GM12873 (cell line): ENCODE measurements around the gene TSPYL4.

Experiments
- TF ChIP-seq, protein P1 (sequence below): IDR thresholded peaks from 2 replicates; pipeline ENCODE4 v1.5.1; 2012; ENCODE audit warnings: low read depth, mild to moderate bottlenecking, moderate library complexity, low read length, control low read depth; ENCODE audit not compliant: insufficient read depth; ENCODE audit errors: missing control alignments

The TSPYL4 gene

DNA sequence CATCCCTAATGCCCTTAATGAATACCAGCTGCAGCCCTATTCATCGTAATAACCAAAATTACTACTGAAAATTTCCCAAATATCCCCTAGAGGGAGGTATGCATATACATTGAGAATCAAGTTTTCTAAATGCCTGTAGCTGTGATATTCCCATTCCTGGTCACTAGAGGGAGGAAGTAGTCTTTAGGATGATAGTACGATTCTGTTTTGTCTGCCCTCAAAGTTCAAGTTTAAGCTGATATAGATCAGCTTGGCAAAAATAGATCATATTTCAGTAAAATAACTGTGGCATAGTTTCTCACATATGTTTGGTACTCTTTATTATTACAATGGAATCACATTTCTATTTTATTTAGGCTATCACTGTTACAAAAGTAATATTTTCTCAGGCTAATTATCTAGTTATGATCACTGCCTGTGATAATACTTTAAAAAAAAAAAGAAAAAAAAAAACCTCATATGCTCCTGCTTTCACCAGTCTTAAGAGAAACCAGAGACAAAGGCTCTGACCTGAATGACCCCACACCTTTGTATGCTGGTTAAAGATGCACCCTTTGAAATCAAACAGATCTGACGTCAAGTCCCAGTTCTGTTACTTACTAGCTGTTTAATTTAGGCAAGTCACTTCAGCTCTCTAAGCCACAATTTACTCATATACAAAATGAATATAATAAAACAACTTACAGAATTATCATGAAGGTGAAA lies 14.9 kb upstream of the TSPYL4 start:
- TF ChIP-seq, protein P1, sequence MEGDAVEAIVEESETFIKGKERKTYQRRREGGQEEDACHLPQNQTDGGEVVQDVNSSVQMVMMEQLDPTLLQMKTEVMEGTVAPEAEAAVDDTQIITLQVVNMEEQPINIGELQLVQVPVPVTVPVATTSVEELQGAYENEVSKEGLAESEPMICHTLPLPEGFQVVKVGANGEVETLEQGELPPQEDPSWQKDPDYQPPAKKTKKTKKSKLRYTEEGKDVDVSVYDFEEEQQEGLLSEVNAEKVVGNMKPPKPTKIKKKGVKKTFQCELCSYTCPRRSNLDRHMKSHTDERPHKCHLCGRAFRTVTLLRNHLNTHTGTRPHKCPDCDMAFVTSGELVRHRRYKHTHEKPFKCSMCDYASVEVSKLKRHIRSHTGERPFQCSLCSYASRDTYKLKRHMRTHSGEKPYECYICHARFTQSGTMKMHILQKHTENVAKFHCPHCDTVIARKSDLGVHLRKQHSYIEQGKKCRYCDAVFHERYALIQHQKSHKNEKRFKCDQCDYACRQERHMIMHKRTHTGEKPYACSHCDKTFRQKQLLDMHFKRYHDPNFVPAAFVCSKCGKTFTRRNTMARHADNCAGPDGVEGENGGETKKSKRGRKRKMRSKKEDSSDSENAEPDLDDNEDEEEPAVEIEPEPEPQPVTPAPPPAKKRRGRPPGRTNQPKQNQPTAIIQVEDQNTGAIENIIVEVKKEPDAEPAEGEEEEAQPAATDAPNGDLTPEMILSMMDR: peak; percentile 63

DNA sequence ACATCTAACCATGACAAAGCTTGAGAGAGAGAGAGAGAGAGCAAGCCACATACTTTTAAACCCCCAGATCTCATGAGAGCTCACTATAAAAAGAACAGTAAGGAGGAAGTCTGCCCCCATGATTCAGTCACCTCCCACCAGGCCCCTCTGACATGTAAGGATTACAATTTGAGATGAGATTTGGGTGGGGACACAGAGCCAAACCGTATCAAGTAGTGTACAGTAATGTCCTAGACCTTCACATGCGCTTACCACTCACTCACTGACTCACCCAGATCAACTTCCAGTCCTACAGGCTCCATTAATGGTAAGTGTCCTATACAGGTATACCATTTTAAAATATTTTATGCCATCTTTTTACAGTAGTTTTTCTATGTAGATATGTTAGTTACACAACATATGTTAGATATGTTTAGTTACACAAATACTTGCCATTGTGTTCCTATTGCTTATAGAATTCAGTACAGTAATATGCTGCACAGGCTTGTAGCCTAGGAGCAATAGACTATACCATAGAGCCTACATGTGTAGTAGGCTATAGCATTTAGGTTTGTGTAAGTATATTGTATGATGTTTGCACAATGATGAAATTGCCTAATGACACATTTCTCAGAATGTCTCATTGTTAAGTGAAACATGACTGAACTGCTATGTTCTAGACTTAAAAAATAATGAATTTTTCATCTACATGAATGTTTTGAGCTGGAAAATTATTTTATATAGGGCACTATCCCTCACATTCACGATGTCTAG lies 14.1 kb upstream of the TSPYL4 start:
- TF ChIP-seq, protein P1: no peak

DNA sequence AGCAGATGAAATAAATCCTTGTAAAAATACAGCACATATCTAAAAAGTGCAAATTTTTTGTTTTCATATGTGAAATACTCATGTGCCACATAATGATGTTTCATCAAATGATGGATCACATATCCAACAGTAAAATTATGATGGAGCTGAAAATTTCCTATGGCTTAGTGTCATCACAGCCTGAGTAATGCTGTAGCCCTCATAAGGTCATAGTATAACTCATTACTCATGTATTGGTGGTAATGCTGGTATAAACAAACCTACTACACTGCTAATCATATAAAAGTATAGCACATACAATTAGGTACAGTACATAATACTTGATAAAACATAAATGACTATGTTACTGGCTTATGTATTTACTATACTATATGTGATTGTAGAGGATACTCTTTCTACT lies 12.9 kb upstream of the TSPYL4 start:
- TF ChIP-seq, protein P1: no peak

DNA sequence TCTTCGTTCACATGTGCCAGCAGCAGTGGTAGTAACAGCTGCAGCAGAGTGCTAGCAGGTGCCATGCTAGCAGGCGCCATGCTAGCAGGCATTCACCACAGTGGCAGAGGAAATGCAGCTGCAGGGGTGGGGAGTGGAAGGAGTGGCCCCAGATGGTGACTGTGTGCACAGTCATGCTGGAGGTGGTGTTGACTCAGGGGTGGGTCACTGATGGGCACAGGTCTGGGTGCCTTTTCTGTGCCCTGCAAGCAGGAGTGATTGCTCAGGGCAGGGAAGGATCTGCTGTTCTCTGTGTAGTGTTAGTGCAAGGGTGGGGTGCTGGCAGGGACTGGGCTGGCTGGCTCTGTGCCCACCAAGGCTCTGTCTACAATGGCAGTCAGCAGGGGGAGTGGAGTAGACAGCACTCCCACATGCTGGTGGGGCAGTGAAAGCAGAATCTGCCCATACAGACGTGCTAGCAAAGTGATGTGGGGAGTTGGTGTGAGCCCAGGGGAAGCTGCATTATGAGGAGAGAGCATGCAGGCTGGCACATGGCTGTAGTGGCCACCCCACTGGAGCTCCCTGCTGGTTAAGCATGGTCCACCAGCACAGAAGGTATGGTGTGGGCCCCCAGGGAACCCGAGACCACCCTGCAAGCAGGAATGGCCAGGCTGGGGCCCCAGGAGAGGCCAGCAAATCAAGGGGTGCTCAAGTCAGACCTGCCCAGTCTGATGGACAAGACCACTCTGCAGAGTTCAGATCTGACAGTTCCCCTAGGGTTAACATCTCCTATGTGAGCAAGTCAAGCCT lies 11.4 kb upstream of the TSPYL4 start:
- TF ChIP-seq, protein P1: no peak

DNA sequence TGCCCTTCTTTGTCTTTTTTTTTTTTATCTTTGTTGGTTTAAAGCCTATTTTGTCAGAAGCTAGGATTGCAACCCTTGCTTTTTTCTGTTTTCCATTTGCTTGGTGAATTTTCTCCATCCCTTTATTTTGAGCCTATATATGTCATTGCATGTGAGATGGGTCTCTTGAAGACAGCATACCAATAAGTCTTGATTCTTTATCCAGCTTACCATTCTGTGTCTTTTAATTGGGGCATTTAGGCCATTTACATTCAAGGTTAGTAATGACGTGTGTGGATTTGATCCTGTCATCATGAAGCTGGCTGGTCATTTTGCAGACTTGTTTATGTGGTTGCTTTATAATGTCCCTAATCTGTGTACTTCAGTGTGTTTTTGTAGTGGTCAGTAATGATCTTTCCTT lies 9.5 kb upstream of the TSPYL4 start:
- TF ChIP-seq, protein P1: no peak

DNA sequence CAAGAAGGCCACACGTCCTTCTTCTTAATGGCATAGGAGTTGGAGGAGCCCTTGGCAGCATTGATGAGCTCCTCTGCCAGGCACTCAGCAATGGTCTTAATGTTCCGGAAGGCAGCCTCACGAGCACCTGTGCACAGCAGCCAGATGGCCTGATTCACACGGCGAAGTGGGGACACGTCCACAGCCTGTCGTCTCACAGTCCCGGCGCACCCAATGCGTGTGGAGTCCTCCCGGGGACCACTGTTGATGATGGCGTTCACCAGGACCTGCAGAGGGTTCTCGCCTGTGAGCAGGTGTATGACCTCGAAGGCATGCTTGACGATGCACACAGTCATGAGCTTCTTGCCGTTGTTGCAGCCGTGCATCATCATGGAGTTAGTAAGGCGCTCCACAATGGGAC lies 4.6 kb upstream of the TSPYL4 start:
- TF ChIP-seq, protein P1: no peak

DNA sequence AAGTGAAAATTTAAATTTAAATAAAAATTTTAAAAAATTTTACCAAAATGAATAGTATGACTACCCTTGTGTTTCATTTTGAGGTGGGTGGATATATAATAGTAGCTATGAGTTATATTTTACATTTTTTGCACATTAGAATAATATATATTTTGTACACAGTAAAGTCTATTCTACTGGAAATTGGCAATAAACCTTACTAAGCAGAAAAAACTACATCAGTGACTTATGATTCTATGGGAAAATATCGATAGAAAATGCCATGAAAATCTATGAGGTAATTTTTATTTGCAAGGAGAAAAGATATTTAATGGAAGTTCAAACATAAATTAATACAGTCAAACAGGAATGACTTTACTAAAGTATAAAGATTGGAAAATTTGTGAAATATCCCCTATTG lies 2.8 kb upstream of the TSPYL4 start:
- TF ChIP-seq, protein P1: no peak
